HepG2 (cell line): ENCODE results near the gene TARS3. TPM values are rescaled to one million over a fixed set of nuclear protein-coding genes. Genes with fewer than 3 reads are reported as not detected.
A peak's percentile ranks its signal among the peaks of the same experiment; 100 is the strongest.

Experiments
- DNMT1 ChIP-seq: sonication (generic); formaldehyde crosslinking; IDR thresholded peaks from 2 replicates; pipeline ENCODE4 v1.5.1; 2020; ENCODE audit warnings: mild to moderate bottlenecking, missing genetic modification reagents
- KAT2B ChIP-seq: fragments of 150-350 bp; IDR thresholded peaks from 2 replicates; pipeline ENCODE4 v1.6.1; 2014; ENCODE audit warnings: low read depth, low read length, borderline replicate concordance
- MEF2D ChIP-seq: sonication (generic); formaldehyde crosslinking; IDR thresholded peaks from 2 replicates; pipeline ENCODE4 v1.5.1; 2020; ENCODE audit warnings: mild to moderate bottlenecking, missing genetic modification reagents
- MEIS1 ChIP-seq: sonication (generic); formaldehyde crosslinking; IDR thresholded peaks from 2 replicates; pipeline ENCODE4 v1.9.0; 2021; ENCODE audit warnings: mild to moderate bottlenecking, missing genetic modification reagents, moderate library complexity, borderline replicate concordance
- NPAS2 ChIP-seq: sonication (generic); formaldehyde crosslinking; IDR thresholded peaks from 2 replicates; pipeline ENCODE4 v1.8.0; 2022; ENCODE audit warnings: mild to moderate bottlenecking, missing genetic modification reagents, borderline replicate concordance
- RBM39 ChIP-seq: fragments of 200-400 bp; formaldehyde crosslinking; IDR thresholded peaks from one replicate; pipeline ENCODE4 v1.6.1; 2018; ENCODE audit warnings: antibody characterized with exemption, mild to moderate bottlenecking, low read depth, low read length; ENCODE audit not compliant: poor library complexity, severe bottlenecking
- ZNF251 ChIP-seq: sonication (generic); formaldehyde crosslinking; IDR thresholded peaks from 2 replicates; pipeline ENCODE4 v1.9.0; 2021; ENCODE audit warnings: mild to moderate bottlenecking, missing genetic modification reagents
- ZNF296 ChIP-seq: sonication (generic); formaldehyde crosslinking; conservative IDR thresholded peaks from 2 replicates; pipeline ENCODE4 v1.5.0; 2020; ENCODE audit warnings: mild to moderate bottlenecking, missing genetic modification reagents
- ZNF75D ChIP-seq: sonication (generic); formaldehyde crosslinking; IDR thresholded peaks from 2 replicates; pipeline ENCODE4 v1.8.1; 2023; ENCODE audit warnings: missing genetic modification reagents, mild to moderate bottlenecking, borderline replicate concordance
- polyA plus RNA-seq, 8 experiments: library from polyadenylated mRNA; depleted of rRNA in 3 of 8; stranded (reverse) in 7 of 8; unstranded in 1 of 8; fragments of >200 nt; fragmentation: Illumina TruSeq in 4 of 8; extraction: Trizol in 4 of 8; gene quantifications; 2 replicates each; pipeline versions ENCODE4 v1.2.1 to v1.2.3, GENCODE V29; 2011 to 2016; ENCODE audit warnings: low read depth in 4 of 8, missing spikeins in 1 of 8, mixed read lengths in 1 of 8; ENCODE audit not compliant: insufficient read depth in 1 of 8
- total RNA-seq, 5 experiments: library from RNA; depleted of rRNA; stranded (reverse); fragments of >200 nt; fragmentation: Illumina TruSeq; extraction: Trizol; gene quantifications; 2 replicates each; pipeline ENCODE4 v1.2.3, GENCODE V29; 2016; ENCODE audit warnings: low read depth in 1 of 5
- TF ChIP-seq, protein P1 (sequence below), 2 experiments: fragments of 450-650 bp in 1 of 2; sonication (generic) in 1 of 2; formaldehyde crosslinking in 1 of 2; IDR thresholded peaks; 2 replicates each; pipeline versions ENCODE4 v1.6.1 to v1.8.0; 2016 to 2022; ENCODE audit warnings: antibody characterized with exemption in 1 of 2, mild to moderate bottlenecking in 1 of 2, missing genetic modification reagents in 1 of 2
- TF ChIP-seq, protein P2 (sequence below): sonication (generic); formaldehyde crosslinking; conservative IDR thresholded peaks from 2 replicates; pipeline ENCODE4 v1.8.0; 2022; ENCODE audit warnings: mild to moderate bottlenecking, moderate library complexity, missing genetic modification reagents
- TF ChIP-seq, protein P3 (sequence below), 2 experiments: IDR thresholded peaks; 2 replicates each; pipeline ENCODE4 v1.6.1; 2011 to 2012; ENCODE audit warnings: low read length in 2 of 2, borderline replicate concordance in 1 of 2, low read depth in 1 of 2, mild to moderate bottlenecking in 1 of 2, moderate library complexity in 1 of 2

Gene TARS3
- total and polyA plus RNA-seq, 2 of the 13 experiments (the other 11 are each of a cell fraction or from before 2014, with no cell fraction given) = 4.1 to 11.7 TPM

DNA sequence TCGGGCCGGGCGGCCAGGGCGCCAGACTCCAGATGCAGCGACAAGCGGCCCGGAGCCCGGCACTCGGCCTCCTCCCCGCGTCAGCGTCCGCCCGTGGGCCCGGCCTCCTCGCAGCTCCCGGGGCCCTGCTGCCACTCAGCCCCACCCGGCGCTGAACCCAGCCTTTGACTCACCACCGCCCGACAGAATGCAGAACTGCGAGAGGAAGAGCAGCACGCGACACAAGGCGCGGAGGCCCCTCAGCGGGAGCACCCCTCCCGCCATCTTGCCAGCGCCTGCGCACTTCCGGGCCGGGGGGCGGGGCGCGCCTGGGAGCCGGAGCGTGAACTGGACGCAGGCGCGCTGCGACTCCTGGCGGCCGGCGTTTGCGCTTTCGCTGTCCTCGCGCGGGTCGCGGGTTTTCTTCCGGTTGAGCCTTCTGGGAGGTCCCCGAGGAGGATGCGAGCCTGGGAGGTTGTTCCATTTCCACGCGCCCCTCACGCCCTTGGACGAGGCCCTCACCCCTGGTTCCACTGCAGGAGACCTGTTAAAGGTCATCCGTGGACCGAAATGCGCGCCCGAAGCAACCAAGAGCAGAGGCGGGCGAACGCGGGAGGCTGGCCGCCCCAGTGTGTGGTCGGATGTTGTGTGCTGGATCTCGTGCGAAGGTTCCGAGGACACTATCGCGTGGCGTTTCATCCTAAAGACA, 72.0 kb downstream of the TARS3 start, which contains the start of gene TM2D3 (continued):
- TF ChIP-seq, protein P1, sequence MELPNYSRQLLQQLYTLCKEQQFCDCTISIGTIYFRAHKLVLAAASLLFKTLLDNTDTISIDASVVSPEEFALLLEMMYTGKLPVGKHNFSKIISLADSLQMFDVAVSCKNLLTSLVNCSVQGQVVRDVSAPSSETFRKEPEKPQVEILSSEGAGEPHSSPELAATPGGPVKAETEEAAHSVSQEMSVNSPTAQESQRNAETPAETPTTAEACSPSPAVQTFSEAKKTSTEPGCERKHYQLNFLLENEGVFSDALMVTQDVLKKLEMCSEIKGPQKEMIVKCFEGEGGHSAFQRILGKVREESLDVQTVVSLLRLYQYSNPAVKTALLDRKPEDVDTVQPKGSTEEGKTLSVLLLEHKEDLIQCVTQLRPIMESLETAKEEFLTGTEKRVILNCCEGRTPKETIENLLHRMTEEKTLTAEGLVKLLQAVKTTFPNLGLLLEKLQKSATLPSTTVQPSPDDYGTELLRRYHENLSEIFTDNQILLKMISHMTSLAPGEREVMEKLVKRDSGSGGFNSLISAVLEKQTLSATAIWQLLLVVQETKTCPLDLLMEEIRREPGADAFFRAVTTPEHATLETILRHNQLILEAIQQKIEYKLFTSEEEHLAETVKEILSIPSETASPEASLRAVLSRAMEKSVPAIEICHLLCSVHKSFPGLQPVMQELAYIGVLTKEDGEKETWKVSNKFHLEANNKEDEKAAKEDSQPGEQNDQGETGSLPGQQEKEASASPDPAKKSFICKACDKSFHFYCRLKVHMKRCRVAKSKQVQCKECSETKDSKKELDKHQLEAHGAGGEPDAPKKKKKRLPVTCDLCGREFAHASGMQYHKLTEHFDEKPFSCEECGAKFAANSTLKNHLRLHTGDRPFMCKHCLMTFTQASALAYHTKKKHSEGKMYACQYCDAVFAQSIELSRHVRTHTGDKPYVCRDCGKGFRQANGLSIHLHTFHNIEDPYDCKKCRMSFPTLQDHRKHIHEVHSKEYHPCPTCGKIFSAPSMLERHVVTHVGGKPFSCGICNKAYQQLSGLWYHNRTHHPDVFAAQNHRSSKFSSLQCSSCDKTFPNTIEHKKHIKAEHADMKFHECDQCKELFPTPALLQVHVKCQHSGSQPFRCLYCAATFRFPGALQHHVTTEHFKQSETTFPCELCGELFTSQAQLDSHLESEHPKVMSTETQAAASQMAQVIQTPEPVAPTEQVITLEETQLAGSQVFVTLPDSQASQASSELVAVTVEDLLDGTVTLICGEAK (IDR thresholded peaks at IDR 0.05) = no peak
- TF ChIP-seq, protein P1 (CRISPR knock-in tag; IDR thresholded peaks at IDR 0.05) = peak; percentile 75; the same call in 1 of the 2 replicates
- TF ChIP-seq ZNF75D (CRISPR knock-in tag) (no peak), ZNF251 (CRISPR knock-in tag) (no peak), DNMT1 (peak; percentile 87; the same call in 1 of the 2 replicates), ZNF296 (CRISPR knock-in tag) (peak; percentile 53), RBM39 (peak; percentile 58), MEF2D (CRISPR knock-in tag) (no peak), MEIS1 (CRISPR knock-in tag) (peak; percentile 78), KAT2B (no peak), NPAS2 (CRISPR knock-in tag) (no peak)
- TF ChIP-seq, protein P2, sequence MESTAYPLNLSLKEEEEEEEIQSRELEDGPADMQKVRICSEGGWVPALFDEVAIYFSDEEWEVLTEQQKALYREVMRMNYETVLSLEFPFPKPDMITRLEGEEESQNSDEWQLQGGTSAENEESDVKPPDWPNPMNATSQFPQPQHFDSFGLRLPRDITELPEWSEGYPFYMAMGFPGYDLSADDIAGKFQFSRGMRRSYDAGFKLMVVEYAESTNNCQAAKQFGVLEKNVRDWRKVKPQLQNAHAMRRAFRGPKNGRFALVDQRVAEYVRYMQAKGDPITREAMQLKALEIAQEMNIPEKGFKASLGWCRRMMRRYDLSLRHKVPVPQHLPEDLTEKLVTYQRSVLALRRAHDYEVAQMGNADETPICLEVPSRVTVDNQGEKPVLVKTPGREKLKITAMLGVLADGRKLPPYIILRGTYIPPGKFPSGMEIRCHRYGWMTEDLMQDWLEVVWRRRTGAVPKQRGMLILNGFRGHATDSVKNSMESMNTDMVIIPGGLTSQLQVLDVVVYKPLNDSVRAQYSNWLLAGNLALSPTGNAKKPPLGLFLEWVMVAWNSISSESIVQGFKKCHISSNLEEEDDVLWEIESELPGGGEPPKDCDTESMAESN (CRISPR knock-in tag) = peak; percentile 86
- TF ChIP-seq, protein P3, sequence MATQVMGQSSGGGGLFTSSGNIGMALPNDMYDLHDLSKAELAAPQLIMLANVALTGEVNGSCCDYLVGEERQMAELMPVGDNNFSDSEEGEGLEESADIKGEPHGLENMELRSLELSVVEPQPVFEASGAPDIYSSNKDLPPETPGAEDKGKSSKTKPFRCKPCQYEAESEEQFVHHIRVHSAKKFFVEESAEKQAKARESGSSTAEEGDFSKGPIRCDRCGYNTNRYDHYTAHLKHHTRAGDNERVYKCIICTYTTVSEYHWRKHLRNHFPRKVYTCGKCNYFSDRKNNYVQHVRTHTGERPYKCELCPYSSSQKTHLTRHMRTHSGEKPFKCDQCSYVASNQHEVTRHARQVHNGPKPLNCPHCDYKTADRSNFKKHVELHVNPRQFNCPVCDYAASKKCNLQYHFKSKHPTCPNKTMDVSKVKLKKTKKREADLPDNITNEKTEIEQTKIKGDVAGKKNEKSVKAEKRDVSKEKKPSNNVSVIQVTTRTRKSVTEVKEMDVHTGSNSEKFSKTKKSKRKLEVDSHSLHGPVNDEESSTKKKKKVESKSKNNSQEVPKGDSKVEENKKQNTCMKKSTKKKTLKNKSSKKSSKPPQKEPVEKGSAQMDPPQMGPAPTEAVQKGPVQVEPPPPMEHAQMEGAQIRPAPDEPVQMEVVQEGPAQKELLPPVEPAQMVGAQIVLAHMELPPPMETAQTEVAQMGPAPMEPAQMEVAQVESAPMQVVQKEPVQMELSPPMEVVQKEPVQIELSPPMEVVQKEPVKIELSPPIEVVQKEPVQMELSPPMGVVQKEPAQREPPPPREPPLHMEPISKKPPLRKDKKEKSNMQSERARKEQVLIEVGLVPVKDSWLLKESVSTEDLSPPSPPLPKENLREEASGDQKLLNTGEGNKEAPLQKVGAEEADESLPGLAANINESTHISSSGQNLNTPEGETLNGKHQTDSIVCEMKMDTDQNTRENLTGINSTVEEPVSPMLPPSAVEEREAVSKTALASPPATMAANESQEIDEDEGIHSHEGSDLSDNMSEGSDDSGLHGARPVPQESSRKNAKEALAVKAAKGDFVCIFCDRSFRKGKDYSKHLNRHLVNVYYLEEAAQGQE (IDR thresholded peaks at IDR 0.05; ENCODE audit: borderline replicate concordance in 1 of 2, low read depth in 1 of 2, low read length in 2 of 2) = 0 out of 4 replicates have a peak, but pooled peaks of 1 of the 2 experiments have one; percentile 11
